OCI-LY3 (cell line): ENCODE results near the gene SLF2.

Source experiments
- EZH2phosphoT487 ChIP-seq: fragments of 200-600 bp; shearing (Covaris generic); IDR thresholded peaks from 2 replicates; pipeline ENCODE4 v1.6.1; 2018; ENCODE audit warnings: antibody characterized with exemption, mixed run types, low read depth
- TF ChIP-seq, protein P1 (sequence below): fragments of 200-600, 300-600 bp; sonication (generic); IDR thresholded peaks from 2 replicates; pipeline ENCODE4 v1.5.1; 2014; ENCODE audit warnings: antibody characterized with exemption, low read length, low read depth

DNA sequence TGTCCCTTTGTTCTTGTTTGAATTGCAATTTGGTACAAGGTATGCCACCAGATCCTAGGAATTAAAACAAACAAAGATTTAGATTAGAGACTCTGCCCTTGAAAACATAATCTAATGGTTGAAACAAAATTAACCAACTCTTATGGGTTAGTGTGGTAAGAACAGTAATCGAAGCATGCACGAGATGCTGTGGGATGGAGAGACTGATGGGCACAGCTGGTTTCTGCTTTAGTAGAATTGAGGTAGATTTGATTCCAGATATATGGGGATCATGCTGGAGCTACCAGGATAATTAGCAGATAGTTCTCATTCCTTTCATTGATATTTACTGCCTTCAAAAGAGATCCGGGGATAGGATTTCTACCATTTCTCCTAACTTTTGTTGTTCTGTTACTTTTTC, 36.2 kb downstream of the SLF2 start:
- TF ChIP-seq, protein P1, sequence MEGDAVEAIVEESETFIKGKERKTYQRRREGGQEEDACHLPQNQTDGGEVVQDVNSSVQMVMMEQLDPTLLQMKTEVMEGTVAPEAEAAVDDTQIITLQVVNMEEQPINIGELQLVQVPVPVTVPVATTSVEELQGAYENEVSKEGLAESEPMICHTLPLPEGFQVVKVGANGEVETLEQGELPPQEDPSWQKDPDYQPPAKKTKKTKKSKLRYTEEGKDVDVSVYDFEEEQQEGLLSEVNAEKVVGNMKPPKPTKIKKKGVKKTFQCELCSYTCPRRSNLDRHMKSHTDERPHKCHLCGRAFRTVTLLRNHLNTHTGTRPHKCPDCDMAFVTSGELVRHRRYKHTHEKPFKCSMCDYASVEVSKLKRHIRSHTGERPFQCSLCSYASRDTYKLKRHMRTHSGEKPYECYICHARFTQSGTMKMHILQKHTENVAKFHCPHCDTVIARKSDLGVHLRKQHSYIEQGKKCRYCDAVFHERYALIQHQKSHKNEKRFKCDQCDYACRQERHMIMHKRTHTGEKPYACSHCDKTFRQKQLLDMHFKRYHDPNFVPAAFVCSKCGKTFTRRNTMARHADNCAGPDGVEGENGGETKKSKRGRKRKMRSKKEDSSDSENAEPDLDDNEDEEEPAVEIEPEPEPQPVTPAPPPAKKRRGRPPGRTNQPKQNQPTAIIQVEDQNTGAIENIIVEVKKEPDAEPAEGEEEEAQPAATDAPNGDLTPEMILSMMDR: no peak
- no peak for TF ChIP-seq EZH2phosphoT487
